ENCODE data around the gene HOXC11. TPM values are rescaled to one million over a fixed set of nuclear protein-coding genes. Genes with fewer than 3 reads are reported as not detected.

The HOXC11 gene
- total RNA-seq, 1 experiment from 2014 or later = 2.4 TPM

- DNase-seq = no peak
- H3F3A ChIP-seq (ENCODE audit: insufficient read depth, low read depth) = peaks cover 14% of the 10 kb centered on the region; the same call in 1 of the 2 replicates
- H3K4me1 ChIP-seq (replicated peaks; ENCODE audit: insufficient read depth) = peaks cover 15% of the 10 kb centered on the region
- H3K9me3 ChIP-seq (ENCODE audit: insufficient read depth, low read depth) = no peaks in the 10 kb centered on the region
- intact Hi-C loops (cut with micrococcal nuclease; ENCODE audit: unreplicated experiment) = no loop called here
- H3K4me2 ChIP-seq = no peak overlapping the region
- H4K20me1 ChIP-seq (ENCODE audit: insufficient read depth) = no peaks in the 10 kb centered on the region
- H3K79me2 ChIP-seq (ENCODE audit: low read depth) = no peaks in the 10 kb centered on the region
- BruUV-seq (replicated peaks) = no TSS peak
- no peak overlapping the region for H2AFZ ChIP-seq
- TF ChIP-seq, protein P1, sequence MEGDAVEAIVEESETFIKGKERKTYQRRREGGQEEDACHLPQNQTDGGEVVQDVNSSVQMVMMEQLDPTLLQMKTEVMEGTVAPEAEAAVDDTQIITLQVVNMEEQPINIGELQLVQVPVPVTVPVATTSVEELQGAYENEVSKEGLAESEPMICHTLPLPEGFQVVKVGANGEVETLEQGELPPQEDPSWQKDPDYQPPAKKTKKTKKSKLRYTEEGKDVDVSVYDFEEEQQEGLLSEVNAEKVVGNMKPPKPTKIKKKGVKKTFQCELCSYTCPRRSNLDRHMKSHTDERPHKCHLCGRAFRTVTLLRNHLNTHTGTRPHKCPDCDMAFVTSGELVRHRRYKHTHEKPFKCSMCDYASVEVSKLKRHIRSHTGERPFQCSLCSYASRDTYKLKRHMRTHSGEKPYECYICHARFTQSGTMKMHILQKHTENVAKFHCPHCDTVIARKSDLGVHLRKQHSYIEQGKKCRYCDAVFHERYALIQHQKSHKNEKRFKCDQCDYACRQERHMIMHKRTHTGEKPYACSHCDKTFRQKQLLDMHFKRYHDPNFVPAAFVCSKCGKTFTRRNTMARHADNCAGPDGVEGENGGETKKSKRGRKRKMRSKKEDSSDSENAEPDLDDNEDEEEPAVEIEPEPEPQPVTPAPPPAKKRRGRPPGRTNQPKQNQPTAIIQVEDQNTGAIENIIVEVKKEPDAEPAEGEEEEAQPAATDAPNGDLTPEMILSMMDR (conservative IDR thresholded peaks at IDR 0.05) = no peak
- no peaks in the 10 kb centered on the region for H3K9me2 ChIP-seq (ENCODE audit: insufficient read depth)
- H3K27me3 ChIP-seq (ENCODE audit: insufficient read depth, low read depth) = no peaks in the 10 kb centered on the region
- H3K27ac ChIP-seq = no peak overlapping the region
- H3K36me3 ChIP-seq (ENCODE audit: low read depth) = no peaks in the 10 kb centered on the region
- H3K4me3 ChIP-seq = no peak overlapping the region
- POLR2A ChIA-PET (ENCODE audit: unreplicated experiment) = no interaction called here
- CTCF ChIA-PET = no interaction called here
These were observed 17.1 kb upstream of the HOXC11 start for GRCh38 chr12:53955776-53956250.

DNA sequence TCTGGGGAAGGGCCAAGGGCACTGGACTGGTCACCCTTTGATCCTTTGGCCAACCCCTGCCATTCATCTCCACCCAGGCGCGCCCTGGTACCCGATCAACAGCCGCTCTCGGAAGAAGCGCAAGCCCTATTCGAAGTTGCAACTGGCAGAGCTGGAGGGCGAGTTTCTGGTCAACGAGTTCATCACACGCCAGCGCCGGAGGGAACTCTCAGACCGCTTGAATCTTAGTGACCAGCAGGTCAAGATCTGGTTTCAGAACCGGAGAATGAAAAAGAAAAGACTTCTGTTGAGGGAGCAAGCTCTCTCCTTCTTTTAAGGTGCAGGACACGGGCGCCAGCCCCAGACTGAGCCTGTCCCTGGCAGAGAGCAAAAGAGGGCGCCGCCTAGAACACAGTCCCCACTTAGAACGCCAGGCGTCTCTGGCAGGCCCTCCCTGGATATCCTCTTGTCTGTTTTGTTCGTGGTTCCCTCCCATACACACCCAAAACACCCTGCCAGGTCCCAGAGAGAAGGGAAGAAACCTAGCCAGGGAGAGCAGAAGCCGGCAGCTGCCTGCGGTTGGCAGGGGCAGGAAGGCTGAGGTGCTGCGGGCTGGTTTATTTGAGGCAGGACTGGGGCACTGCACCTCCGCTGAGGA is 16.6 kb upstream of the HOXC11 start:
- intact Hi-C loops (cut with micrococcal nuclease; ENCODE audit: unreplicated experiment) = no loop called here
- Histone ChIP-seq H3K27me3 (ENCODE audit: insufficient read depth, low read depth) (no peaks in the 10 kb centered on the region), H2AFZ (no peak overlapping the region), H3K27ac (no peak overlapping the region), H3F3A (ENCODE audit: insufficient read depth, low read depth) (peaks cover 14% of the 10 kb centered on the region; the same call in 1 of the 2 replicates), H3K4me2 (no peak overlapping the region), H3K79me2 (ENCODE audit: low read depth) (no peaks in the 10 kb centered on the region), H3K9me2 (ENCODE audit: insufficient read depth) (no peaks in the 10 kb centered on the region), H4K20me1 (ENCODE audit: insufficient read depth) (no peaks in the 10 kb centered on the region), H3K36me3 (ENCODE audit: low read depth) (no peaks in the 10 kb centered on the region), H3K4me3 (no peak overlapping the region), H3K4me1 (replicated peaks; ENCODE audit: insufficient read depth) (peaks cover 15% of the 10 kb centered on the region), H3K9me3 (ENCODE audit: insufficient read depth, low read depth) (no peaks in the 10 kb centered on the region)
- POLR2A ChIA-PET (ENCODE audit: unreplicated experiment) = no interaction called here
- DNase-seq = no peak
- TF ChIP-seq EZH2 (IDR thresholded peaks at IDR 0.05; ENCODE audit: low read depth) = no peak
- TF ChIP-seq, protein P1 (conservative IDR thresholded peaks at IDR 0.05) = no peak
- CTCF ChIA-PET = no interaction called here
- no TSS peak for BruUV-seq (replicated peaks)

DNA sequence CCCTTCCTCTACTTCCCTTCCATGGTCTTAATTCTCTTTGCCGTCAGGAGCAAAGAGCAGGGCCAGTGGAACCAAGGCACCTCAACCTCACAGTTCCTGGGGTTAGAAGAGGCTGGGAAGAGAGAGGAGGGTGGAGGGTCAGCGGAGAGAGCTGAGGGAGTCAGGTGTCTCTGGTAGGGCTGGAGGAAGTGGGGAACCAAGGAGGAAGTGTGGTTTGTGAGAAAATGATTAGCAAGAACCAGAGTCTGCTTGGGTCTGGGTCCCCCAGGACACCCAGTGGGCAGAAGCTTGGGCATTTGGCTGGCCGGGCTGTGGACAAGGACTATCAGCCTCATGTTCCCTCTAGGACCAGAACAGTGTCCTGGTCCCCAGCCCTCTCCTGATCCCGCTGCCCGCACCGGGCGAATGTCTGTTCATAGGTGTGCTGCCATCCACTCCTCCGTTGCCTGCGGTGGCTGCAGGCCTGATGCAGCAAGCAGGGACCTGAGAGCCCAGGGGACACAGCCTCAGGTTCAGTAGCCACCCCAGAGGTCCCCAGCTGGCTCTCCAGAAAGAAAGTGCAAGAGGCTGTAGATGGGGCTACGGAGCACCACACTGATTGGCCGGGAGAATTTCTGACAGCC is 15.9 kb upstream of the HOXC11 start:
- no peak for TF ChIP-seq EZH2 (IDR thresholded peaks at IDR 0.05; ENCODE audit: low read depth)
- H3K9me3 ChIP-seq (ENCODE audit: insufficient read depth, low read depth) = no peaks in the 10 kb centered on the region
- H3K4me3 ChIP-seq = no peak overlapping the region
- no peak overlapping the region for H2AFZ ChIP-seq
- H3K27me3 ChIP-seq (ENCODE audit: insufficient read depth, low read depth) = no peaks in the 10 kb centered on the region
- BruUV-seq (replicated peaks) = no TSS peak
- intact Hi-C loops (cut with micrococcal nuclease; ENCODE audit: unreplicated experiment) = no loop called here
- H3K4me1 ChIP-seq (replicated peaks; ENCODE audit: insufficient read depth) = peaks cover 15% of the 10 kb centered on the region
- CTCF ChIA-PET = no interaction called here
- H3K4me2 ChIP-seq = no peak overlapping the region
- no peak overlapping the region for H3K27ac ChIP-seq
- H3K9me2 ChIP-seq (ENCODE audit: insufficient read depth) = no peaks in the 10 kb centered on the region
- H4K20me1 ChIP-seq (ENCODE audit: insufficient read depth) = no peaks in the 10 kb centered on the region
- peaks cover 14% of the 10 kb centered on the region; the same call in 1 of the 2 replicates for H3F3A ChIP-seq (ENCODE audit: insufficient read depth, low read depth)
- no peak for DNase-seq
- no peaks in the 10 kb centered on the region for H3K79me2 ChIP-seq (ENCODE audit: low read depth)
- no peaks in the 10 kb centered on the region for H3K36me3 ChIP-seq (ENCODE audit: low read depth)
- POLR2A ChIA-PET (ENCODE audit: unreplicated experiment) = no interaction called here
